ENCODE results near the gene DHX58. TPM values are rescaled to one million over a fixed set of nuclear protein-coding genes. Genes with fewer than 3 reads are reported as not detected.

DHX58 gene
- total RNA-seq, 1 donor from 2014 or later: 40.4 TPM

DNA sequence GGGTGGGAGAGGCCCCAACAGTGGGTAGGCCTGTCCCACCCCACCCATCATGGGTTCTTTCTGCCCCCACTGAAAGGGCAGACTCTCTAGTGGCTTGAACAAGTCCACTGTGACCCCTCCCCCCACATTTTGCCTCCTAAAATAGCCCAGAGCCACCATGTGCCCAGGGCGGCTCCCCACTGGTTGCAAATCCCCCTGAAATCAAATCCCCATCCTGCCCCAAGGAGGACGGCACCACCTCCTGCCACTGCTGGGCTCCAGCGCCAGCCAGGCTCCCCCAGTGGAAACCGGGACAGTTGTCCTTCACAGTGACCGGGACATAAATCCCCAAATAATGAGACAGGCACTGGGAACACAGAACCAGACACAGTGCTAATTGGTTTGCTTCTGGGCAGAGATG lies 34.8 kb downstream of the DHX58 start:
- no peak for ATAC-seq

DNA sequence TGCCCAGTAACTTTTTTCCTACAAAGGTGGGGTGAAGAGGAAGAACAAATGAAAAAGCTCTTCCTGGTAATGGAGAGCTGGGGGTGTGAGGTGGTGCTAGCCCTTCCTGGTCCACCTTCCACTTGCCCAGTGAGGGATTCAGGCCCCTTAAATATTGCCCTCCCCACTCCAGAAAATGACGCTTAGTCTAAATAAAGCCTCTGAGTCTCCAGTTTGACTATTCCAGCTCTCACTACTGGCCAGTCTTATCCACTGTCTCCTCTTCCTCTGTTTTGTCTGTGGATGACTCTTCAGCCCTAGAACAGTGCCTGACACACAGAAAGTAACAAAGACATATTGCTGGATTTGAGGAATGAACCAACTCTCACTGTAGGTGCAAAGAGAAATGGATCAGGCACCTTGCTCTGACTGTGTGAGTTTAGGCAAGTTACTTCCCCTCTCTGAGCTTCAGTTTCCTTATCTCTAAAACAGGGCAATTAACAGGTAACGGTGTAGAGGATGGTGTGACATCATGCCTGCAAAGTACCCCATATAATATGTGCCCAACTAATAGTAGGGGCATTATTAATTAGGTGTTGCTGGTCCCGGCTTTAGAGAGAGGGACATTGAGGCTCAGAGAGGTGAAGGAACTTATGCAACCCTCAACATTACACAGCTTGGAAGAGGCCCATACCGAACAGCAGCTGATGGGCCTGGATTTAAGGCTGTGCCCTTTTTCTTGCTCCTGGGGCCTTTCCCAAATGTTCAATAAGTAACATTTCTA lies 35.5 kb downstream of the DHX58 start:
- intact Hi-C loops (cut with DNase I): no loop called here
- ATAC-seq: no peak
- DNase-seq: no peak
- Histone ChIP-seq H3K27ac (no peak overlapping the region), H3K4me1 (peaks cover 8% of the 10 kb centered on the region), H3K36me3 (no peaks in the 10 kb centered on the region), H3K27me3 (ENCODE audit: low read depth) (peaks cover 17% of the 10 kb centered on the region), H3K9me3 (no peaks in the 10 kb centered on the region), H3K4me3 (no peak overlapping the region)
- TF ChIP-seq, protein P1, sequence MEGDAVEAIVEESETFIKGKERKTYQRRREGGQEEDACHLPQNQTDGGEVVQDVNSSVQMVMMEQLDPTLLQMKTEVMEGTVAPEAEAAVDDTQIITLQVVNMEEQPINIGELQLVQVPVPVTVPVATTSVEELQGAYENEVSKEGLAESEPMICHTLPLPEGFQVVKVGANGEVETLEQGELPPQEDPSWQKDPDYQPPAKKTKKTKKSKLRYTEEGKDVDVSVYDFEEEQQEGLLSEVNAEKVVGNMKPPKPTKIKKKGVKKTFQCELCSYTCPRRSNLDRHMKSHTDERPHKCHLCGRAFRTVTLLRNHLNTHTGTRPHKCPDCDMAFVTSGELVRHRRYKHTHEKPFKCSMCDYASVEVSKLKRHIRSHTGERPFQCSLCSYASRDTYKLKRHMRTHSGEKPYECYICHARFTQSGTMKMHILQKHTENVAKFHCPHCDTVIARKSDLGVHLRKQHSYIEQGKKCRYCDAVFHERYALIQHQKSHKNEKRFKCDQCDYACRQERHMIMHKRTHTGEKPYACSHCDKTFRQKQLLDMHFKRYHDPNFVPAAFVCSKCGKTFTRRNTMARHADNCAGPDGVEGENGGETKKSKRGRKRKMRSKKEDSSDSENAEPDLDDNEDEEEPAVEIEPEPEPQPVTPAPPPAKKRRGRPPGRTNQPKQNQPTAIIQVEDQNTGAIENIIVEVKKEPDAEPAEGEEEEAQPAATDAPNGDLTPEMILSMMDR (IDR thresholded peaks at IDR 0.05): no peak

More for the DNA sequence above, 34.8 kb downstream of the DHX58 start:
- H3K27me3 ChIP-seq (ENCODE audit: low read depth): peaks cover 9% of the 10 kb centered on the region
- intact Hi-C loops (cut with DNase I): no loop called here
- H3K27ac ChIP-seq: no peak overlapping the region
- peaks cover under 1% of the 10 kb centered on the region for H3K4me1 ChIP-seq
- no peaks in the 10 kb centered on the region for H3K9me3 ChIP-seq
- H3K36me3 ChIP-seq: no peaks in the 10 kb centered on the region
- DNase-seq: no peak
- H3K4me3 ChIP-seq: no peak overlapping the region
- TF ChIP-seq, protein P1 (IDR thresholded peaks at IDR 0.05): no peak

DNA sequence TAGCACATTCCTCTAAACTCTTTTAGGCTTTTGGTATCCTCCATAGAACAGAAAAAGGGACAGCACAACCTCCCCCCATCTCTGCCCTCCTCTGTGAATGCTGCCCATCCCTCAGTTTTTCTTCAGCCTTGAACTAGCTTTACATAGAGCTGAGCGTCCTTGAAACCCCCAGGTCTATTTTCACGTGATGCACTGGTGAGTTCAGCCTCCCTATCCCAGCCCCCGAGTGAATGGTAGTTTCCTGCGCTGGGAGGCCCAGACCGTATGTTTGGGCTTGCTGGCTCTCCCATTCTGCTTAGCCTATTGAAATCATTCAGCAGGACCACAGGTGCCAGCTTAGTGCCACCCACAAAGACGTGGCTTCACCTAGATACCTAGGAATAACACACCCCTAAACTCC lies 36.7 kb downstream of the DHX58 start:
- DNase-seq: no peak
- no peak for ATAC-seq
- no peaks in the 10 kb centered on the region for H3K9me3 ChIP-seq
- no peak overlapping the region for H3K27ac ChIP-seq
- peaks cover 10% of the 10 kb centered on the region for H3K4me1 ChIP-seq
- H3K4me3 ChIP-seq: no peak overlapping the region
- peaks cover 29% of the 10 kb centered on the region for H3K27me3 ChIP-seq (ENCODE audit: low read depth)
- intact Hi-C loops (cut with DNase I): no loop called here
- no peaks in the 10 kb centered on the region for H3K36me3 ChIP-seq
- TF ChIP-seq, protein P1 (IDR thresholded peaks at IDR 0.05): no peak

DNA sequence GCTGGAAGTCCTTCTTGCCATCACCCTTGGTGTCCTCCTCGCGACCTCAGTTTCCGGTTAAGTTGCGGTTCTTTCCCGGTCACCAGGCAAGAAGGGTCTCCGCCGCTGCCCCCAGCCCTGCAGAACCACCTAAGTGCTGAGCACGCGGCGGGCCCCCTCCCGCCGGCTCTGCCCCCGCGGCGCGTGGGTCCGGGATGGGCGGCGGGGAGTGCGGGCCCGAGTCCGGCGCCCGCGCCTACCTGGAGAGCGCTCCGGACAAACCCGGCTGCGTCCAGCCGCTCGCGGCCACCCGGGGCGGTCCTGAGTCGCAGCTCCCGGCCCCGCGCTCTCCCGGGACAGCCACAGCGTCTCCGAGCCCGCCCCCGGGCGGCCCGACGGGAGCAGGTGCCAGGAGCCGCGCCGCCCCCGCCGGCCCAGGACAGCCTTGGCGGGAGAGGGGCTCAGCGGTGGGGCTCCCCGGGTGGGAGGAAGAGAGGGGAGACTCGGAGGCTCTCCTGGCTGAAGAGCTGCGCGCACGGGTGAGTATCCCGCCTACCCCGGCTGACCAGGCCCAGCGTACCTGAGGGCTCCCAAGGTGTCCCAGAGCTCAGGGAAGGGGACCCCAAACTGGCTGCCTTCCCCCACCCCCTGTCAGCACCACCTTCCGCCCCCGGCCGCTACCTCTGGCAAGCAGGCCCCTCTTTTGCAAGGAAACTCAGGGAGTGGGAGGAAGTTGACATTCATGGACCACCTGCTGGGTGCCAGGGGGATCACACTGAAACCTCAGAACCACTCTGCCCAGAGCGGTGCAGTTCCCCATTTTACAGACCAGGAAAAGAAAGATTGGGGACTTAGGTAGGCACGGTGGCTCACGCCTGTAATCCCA lies 40.0 kb downstream of the DHX58 start:
- peaks cover 10% of the 10 kb centered on the region for H3K4me1 ChIP-seq
- peak overlapping the region; percentile 41 for H3K4me3 ChIP-seq
- DNase-seq: no peak
- ATAC-seq: peak; percentile 57 to 70
- H3K27ac ChIP-seq: no peak overlapping the region
- H3K9me3 ChIP-seq: no peaks in the 10 kb centered on the region
- TF ChIP-seq, protein P1 (IDR thresholded peaks at IDR 0.05): no peak
- no peaks in the 10 kb centered on the region for H3K36me3 ChIP-seq
- peaks cover 36% of the 10 kb centered on the region for H3K27me3 ChIP-seq (ENCODE audit: low read depth)
- intact Hi-C loops (cut with DNase I): no loop called here

DNA sequence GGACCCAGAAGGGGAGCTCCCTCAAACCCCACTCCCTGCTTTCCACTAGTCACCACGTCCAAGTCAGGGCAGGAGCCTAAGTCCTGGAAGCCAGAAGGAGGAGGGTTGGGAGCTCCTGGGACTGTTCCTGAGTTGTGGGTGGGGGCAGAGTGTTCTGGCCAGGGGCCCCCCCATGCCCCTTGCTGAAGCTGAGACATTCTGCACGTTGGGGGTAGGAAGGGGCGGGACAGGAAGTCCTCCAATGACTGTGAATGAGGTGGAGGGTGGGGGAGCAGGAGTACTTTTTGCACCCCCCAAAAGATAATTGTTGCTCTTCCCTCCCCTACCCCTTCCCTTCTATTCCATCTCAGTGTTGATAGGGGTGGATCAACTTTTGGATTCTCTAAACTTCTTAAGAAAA lies 40.7 kb downstream of the DHX58 start:
- no peaks in the 10 kb centered on the region for H3K9me3 ChIP-seq
- H3K27ac ChIP-seq: no peak overlapping the region
- intact Hi-C loops (cut with DNase I): no loop called here
- DNase-seq (no peak), ATAC-seq (no peak)
- H3K27me3 ChIP-seq (ENCODE audit: low read depth): peaks cover 36% of the 10 kb centered on the region
- TF ChIP-seq, protein P1 (IDR thresholded peaks at IDR 0.05): no peak
- H3K4me3 ChIP-seq: peak overlapping the region; percentile 41
- H3K4me1 ChIP-seq: peaks cover 10% of the 10 kb centered on the region
- no peaks in the 10 kb centered on the region for H3K36me3 ChIP-seq

All from lower lobe of right lung (tissue), 2 donors.